GM21717 (cell line): ENCODE results near the gene FLNC.

Experiments
- ATAC-seq: cut with Tn5 transposase; IDR thresholded peaks from one replicate; pipeline ENCODE4 v1.9.1; 2021; ENCODE audit warnings: mild to moderate bottlenecking, moderate library complexity; ENCODE audit not compliant: unreplicated experiment

Gene FLNC

DNA sequence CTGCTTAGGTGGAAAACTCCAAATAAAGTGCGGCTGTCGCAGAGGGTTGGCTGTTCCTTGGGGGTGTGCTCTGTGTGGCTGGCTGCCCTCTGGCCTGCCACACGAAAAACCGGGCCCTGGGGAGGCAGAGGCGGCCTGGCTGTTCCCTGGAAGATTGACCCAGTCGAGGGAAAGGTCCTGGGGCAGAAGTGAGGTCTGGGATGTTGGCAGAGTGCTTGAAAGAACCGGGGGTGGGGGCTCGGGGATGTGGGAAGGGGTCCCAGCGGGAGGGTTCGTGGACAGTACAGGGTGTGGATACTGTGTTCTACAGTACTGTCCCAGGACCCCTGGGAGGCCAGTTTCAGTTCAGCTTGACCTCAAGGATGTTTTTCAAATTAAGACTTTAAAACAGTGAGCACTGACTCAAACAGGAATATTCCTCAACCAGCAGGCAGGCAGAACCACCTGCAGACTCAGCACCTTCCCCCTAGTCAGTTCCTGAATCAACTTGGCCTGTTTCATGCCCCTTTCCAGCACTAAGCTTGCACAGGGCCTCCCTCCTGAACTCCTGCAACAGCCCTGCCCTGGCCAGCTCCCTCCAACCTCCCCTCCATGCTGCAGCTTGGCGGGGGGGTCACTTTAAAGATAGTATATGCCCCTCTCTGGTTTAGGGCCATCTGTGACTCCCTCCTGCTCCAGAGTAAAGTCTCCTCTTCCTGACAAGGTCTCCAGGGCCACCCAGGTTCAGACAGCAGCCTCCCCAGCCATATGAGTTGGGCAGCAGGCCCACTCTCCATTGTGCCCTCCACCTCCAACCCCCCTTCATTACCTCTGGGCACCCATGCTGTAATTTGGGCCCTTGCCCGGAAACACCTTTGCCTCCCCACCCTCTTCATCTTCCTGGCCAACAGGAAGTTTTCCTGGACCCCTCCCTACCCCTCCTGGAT lies 29.3 kb downstream of the FLNC start:
- no peak for ATAC-seq

DNA sequence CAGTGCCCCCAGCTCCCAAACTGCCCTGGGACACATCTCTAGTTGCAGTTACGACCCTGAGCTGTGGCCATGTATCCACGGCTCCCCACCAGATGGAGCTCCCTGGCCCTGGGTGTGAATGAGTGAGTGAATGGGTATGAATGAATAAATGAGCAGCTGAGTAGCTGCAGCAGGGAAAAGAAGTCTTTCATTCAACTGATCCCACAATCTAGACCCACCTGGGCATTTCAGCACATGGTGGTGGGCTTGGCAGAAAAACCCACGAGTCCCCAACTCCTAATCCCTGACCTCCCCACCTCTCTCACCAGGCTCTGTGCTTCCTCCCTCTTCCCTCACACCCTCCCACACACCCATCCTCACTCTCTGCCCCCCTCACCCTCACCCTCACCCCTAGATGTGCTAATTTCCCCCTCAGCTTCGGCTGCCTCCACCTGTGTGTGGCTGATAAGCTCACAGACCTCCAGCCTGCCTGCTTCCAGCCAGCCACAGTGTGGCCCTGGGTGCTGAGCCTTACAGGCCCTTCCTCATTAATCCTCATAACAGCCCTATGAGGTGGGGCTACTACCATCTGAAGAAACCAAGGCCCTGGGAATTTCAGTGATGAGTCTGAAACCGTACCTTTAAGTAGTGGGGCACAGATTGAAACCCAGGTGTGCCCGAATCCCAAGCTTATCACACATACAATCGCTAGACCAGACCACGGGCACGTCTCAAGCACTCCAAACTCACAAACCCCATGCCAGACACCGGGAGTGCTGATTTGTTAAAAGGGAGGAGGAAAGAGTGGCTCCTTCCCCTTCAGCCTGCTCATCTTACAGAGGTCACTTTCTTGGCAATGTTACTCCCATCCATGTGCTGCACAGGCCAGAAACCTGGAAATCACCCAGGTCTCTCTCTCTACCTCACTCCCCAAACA lies 30.2 kb downstream of the FLNC start:
- no peak for ATAC-seq

- ATAC-seq, result no peak
Measured at GRCh38 chr7:128861957-128862570, 31.9 kb downstream of the FLNC start.

- ATAC-seq, result peak; percentile 80
Measured at GRCh38 chr7:128862571-128863432, 32.6 kb downstream of the FLNC start, which contains the start of gene ATP6V1F. ATP6V1F (plus strand) TSS chr7:128862856; CDS start chr7:128862905, 49 bp downstream.

DNA sequence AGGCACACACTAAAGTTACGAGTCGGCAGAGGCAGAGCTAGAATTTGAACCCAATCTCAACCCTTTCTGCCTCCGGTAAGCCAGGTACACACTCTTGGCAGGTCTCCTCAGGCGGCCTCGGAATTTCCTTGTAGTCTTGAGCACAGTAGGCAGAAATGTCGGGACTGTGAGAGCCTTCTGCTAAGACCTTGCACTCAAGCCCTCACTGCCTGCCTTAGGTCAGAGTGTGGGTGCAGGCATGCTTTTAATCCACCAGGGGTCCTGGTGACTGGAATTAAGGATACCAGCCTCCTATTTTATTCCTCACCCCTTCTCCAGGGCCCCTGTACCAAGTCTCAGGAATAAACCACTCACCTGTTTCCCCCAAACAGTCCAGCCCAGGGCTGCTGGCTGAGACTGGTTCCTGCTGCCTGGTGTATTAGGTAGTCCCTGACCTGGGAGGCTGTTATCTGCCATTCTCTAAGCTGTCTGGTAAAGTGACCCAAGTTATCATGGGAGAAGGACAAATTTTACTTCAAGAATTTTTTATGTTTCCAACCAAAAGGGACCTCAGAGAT lies 33.3 kb downstream of the FLNC start:
- ATAC-seq, result peak; percentile 23

DNA sequence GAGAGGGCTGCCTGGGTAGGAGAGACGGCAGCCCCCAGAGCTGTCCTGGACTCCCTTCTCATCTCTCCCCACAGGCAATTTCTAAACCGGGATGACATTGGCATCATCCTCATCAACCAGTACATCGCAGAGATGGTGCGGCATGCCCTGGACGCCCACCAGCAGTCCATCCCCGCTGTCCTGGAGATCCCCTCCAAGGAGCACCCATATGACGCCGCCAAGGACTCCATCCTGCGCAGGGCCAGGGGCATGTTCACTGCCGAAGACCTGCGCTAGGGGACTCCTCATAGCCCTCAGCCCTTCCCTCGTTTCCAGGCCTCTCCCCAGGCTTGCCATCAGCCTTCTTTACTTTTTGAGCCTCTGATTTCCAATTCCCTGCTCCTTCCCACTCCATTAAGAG lies 35.1 kb downstream of the FLNC start:
- ATAC-seq, result no peak

GRCh38 chr7:128865996-128866877 lies 36.0 kb downstream of the FLNC start:
- ATAC-seq, result no peak

DNA sequence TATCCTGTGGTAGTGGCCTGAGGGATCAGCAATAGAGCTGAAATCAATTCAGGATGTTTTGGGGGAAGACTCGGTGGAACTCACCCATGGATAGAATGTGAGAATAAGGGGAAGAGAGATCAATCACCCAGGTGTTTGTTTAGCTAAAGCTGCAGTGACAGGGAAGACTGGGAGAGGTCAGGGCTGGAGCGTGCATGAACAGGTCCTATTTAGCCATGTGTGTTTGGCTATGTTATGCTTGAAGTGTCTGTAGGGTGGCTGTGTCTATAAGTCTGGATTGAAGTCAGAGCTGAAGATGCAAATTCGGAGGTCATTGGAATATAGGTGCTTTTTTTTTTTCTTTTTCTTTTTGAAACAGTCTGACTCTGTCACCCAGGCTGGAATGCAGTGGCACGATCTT lies 37.0 kb downstream of the FLNC start:
- ATAC-seq, result no peak

DNA sequence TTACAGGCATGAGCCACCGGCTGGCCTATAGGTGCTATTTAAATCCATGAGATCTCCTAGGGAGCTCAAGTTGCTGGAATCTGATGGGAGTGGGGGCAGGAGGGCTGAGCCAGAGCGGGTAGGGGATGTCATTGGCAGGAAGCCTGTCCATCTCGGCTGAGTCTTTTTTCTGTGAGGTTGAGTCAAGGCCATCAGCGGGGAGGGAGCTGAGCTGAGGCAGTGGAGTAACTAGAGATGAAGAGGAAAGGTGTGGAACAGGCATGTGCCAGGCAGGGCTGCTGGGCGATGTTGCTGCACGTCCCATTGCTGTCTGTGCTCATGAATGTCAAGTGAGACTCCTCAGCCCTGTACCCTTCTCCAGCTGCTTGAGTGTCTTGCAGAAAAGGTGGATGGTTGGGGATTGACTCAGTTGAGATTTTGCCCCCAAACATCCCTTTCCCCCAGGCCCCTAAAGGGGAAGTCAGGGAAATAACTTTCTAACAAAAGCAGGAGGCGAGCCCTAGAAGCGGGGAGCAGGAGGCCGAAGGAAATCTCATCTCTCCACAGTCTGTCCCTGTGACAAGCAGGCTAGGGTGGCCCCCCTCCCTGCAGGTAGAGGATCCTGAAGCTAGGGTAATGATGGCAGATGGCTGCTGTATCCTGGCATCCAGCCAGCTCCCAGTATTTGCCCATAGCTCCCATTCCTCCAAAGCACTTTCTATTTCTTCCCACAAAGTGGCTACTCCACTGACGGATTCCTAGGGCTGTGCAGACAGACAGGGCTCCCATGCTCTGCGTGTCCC lies 37.8 kb downstream of the FLNC start:
- ATAC-seq, result no peak

DNA sequence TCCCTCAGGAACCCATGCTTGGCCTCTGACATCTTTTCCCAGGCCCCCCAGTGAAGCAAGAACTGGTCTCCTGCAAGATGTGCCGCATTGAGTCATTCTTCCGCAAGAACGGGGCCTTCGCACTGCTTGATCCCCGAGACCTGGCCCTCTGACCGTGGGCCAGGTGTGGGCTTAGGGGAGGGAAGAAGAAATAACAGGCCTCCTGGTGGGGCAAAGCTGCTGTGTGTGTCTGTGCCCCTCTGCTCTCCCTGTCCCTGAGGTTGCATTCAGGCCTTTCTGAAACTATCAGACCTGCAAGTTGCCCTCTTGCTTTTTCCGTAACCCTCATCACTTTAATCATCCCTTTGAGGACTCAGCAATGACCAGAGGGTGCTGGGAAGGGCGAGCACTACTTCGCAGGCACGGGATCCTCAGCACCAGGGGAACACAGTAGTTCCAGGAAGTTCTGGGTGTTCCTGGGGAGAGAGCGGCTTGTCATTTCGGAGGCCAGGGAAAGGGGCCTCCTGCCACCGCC lies 38.5 kb downstream of the FLNC start:
- ATAC-seq, result no peak

DNA sequence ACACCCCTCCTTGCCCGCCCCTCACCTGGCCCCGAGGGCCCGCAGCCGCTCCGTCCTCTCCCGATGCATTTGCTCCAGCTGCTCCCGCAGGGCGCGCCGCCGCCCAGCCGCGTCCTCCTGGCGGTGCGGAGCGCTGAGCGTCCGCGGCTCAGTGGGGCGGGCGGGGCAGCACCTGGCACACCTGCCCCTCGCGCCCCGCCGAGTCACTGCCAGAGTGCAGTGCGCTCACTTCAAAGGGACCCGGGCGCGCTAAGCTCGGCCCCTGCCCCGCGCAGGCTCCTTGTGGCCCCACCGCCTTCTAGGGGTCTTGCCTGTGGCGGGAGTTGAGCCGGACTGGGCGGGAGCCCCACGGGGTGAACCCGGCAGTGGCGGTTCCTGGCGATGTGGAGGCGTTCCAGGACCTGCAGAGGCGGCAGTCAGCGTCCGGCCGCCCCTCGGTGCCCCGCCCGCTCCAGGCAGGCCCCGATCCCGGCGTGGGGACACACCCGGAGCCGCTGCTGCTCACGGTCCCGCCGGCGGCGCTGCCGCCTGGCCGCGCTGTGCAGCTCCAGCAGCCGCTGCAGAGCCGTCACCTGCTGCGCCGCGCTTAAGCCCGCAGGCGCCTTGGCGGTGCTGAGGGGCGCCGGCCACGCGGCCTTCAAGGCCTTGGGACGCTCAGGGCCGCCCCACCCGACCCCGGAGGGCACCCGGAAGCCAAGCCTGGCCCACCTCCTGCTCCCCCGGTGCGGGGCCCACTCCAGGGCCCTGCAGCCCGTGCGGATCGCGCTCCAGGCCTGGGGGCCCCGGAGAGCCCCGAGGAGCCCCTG lies 39.1 kb downstream of the FLNC start:
- ATAC-seq, result peak; percentile 36

DNA sequence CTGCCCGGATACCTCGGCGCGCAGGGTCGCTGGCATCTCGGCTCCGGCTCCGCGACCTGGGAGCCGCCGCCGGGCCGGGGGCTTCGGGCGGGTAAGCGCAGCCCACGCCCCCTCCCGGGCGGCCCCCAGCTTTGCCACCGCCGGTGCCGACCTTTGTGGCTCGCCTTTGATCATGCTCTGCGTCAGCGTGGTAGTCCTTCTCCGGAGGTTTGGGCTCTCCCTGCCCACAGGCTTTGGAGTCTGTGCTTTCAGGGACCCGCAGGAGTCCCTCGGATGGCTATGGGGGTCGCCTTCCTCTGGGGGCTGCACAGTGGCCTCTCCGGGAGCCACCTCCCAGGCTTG lies 39.7 kb downstream of the FLNC start:
- no peak for ATAC-seq

DNA sequence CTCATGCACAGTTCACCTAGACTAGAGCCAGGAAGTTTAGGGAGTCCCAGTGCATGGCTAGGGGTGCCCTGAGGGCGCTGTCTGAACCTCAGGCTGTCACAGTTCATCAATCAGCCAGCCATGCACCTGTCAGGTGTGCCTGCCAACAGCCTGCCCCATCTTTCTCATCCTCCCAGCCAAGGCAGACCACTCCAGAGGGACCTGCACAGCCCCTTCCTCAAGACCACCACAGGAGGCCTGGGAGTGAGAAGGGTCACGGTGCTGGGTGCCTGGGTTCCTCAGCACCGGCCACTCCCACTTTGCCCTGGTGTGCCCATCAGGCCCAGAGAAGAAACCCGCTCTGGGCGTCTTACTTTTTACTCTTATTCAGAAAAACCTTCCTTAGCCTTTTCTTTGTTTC lies 40.8 kb downstream of the FLNC start:
- no peak for ATAC-seq

DNA sequence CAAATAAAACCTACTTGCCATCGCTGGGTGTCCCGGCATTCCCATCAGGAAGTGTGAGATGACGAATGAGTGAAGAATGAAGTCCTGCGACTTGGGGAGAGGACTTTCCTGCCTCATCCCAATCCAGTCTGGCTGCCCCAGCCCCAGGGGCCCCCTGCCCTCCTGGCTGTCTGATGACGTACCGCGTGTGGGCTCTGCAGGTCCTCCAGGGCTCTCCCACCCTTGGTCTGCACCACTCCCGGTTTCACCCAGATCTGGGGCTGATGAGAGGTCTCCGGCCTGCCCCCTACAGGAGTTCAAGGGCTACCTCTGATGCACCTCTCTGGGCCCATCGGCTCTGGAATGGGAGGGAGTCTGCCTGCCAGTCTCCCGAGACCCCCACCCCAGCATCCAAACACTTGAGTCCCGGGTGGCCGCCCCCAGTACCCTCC lies 42.2 kb downstream of the FLNC start:
- no peak for ATAC-seq

DNA sequence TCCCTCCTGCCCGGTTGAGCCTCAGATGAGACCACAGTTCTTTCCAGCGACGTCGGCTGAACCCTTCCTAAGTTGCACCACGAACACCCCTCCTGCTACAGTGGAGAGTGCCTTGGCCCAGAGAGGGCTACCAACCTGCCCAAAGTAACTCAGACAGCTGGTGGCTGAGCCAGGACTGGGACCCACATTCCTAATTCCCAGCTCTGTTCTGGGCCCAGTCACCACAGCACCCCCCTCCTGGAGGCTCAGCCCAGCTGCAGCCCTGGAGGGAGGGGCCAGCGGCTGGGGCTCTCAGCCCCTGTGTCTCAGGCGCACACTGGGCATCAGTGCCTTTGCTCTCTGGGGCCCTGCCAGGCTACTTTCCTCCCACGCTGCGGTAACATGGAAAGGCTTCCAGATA lies 43.0 kb downstream of the FLNC start:
- ATAC-seq, result no peak

GRCh38 chr7:128874140-128875031 lies 44.2 kb downstream of the FLNC start:
- no peak for ATAC-seq
